Measurements from ENCODE around the gene CCDC148. TPM values are rescaled to one million over a fixed set of nuclear protein-coding genes. Genes with fewer than 3 reads are reported as not detected.

The CCDC148 gene
- polyA plus RNA-seq, 3 donors = not detected

- H3K27me3 ChIP-seq (ENCODE audit: control insufficient read depth in 2 of 2, insufficient read depth in 2 of 2, low read length in 2 of 2) = no peaks in the 10 kb centered on the region
- intact Hi-C loops (cut with micrococcal nuclease) = no loop called here
- Mint-ChIP-seq H3K27ac (no peak overlapping the region), H3K36me3 (no peaks in the 10 kb centered on the region), H3K4me3 (no peak overlapping the region), H3K9me3 (no peaks in the 10 kb centered on the region), H3K4me1 (peaks cover 3% of the 10 kb centered on the region), H3K27me3 (ENCODE audit: low read depth in 3 of 3) (peaks cover 0 to 3% (median 2%) of the 10 kb centered on the region in 3 donors)
- no peak overlapping the region for H3K27ac ChIP-seq (ENCODE audit: low read depth in 1 of 2, low read length in 2 of 2)
- H4K20me1 ChIP-seq (ENCODE audit: insufficient read depth, low read length) = no peaks in the 10 kb centered on the region
- WGBS (ENCODE audit: insufficient coverage) = 100% methylated on average over 2 of the region's 2 CpGs
- H3K4me3 ChIP-seq (replicated peaks in 1 of 3; ENCODE audit: low read depth in 2 of 3, low read length in 3 of 3) = no peak overlapping the region
- no peaks in the 10 kb centered on the region for H3K36me3 ChIP-seq (replicated peaks in 1 of 2; ENCODE audit: control insufficient read depth in 1 of 2, insufficient read depth in 2 of 2, low read length in 2 of 2)
- no peak for DNase-seq
- no peak overlapping the region for H3K9ac ChIP-seq (ENCODE audit: insufficient read depth, low read length, poor library complexity, severe bottlenecking)
- H3K4me1 ChIP-seq (ENCODE audit: control insufficient read depth in 1 of 2, insufficient read depth in 2 of 2, low read length in 2 of 2) = peaks cover 0 to 2% of the 10 kb centered on the region in 2 donors
- no peak overlapping the region for H3K4me2 ChIP-seq (replicated peaks; ENCODE audit: extremely low read depth, low read length, poor library complexity, severe bottlenecking)
- H2AFZ ChIP-seq (ENCODE audit: insufficient read depth, low read depth, low read length, poor library complexity, severe bottlenecking) = no peak overlapping the region
- H3K9me3 ChIP-seq (replicated peaks in 1 of 2; ENCODE audit: control insufficient read depth in 1 of 2, insufficient read depth in 1 of 2, low read length in 2 of 2) = no peaks in the 10 kb centered on the region
- no peak for TF ChIP-seq CTCF (IDR thresholded peaks at IDR 0.05)
- H3K79me2 ChIP-seq (ENCODE audit: insufficient read depth, low read length) = no peaks in the 10 kb centered on the region
Observed at GRCh38 chr2:158128168-158128973, 328.2 kb downstream of the CCDC148 start.

GRCh38 chr2:158127380-158127804 is 329.2 kb downstream of the CCDC148 start:
- Histone ChIP-seq H4K20me1 (ENCODE audit: insufficient read depth, low read length) (no peaks in the 10 kb centered on the region), H3K27ac (ENCODE audit: low read depth in 1 of 2, low read length in 2 of 2) (no peak overlapping the region), H3K9ac (ENCODE audit: insufficient read depth, low read length, poor library complexity, severe bottlenecking) (no peak overlapping the region), H2AFZ (ENCODE audit: insufficient read depth, low read depth, low read length, poor library complexity, severe bottlenecking) (no peak overlapping the region), H3K4me1 (ENCODE audit: control insufficient read depth in 1 of 2, insufficient read depth in 2 of 2, low read length in 2 of 2) (peaks cover 0 to 2% of the 10 kb centered on the region in 2 donors), H3K9me3 (replicated peaks in 1 of 2; ENCODE audit: control insufficient read depth in 1 of 2, insufficient read depth in 1 of 2, low read length in 2 of 2) (no peaks in the 10 kb centered on the region), H3K79me2 (ENCODE audit: insufficient read depth, low read length) (no peaks in the 10 kb centered on the region), H3K27me3 (ENCODE audit: control insufficient read depth in 2 of 2, insufficient read depth in 2 of 2, low read length in 2 of 2) (no peaks in the 10 kb centered on the region), H3K36me3 (replicated peaks in 1 of 2; ENCODE audit: control insufficient read depth in 1 of 2, insufficient read depth in 2 of 2, low read length in 2 of 2) (no peaks in the 10 kb centered on the region), H3K4me3 (replicated peaks in 1 of 3; ENCODE audit: low read depth in 2 of 3, low read length in 3 of 3) (no peak overlapping the region), H3K4me2 (replicated peaks; ENCODE audit: extremely low read depth, low read length, poor library complexity, severe bottlenecking) (no peak overlapping the region)
- Mint-ChIP-seq H3K27ac (no peak overlapping the region), H3K36me3 (no peaks in the 10 kb centered on the region), H3K9me3 (no peaks in the 10 kb centered on the region), H3K27me3 (ENCODE audit: low read depth in 3 of 3) (peaks cover 0 to 5% (median 2%) of the 10 kb centered on the region in 3 donors), H3K4me1 (peaks cover 3% of the 10 kb centered on the region), H3K4me3 (no peak overlapping the region)
- TF ChIP-seq CTCF (IDR thresholded peaks at IDR 0.05) = no peak
- intact Hi-C loops (cut with micrococcal nuclease) = no loop called here
- WGBS (ENCODE audit: insufficient coverage) = no CpG with 5 or more reads among the region's 1 CpG
- DNase-seq = no peak
